Neural cell (in vitro differentiated cells): ENCODE measurements around the gene UQCRQ. TPM values are rescaled to one million over a fixed set of nuclear protein-coding genes. Genes with fewer than 3 reads are reported as not detected.

Experiments used
- H2AFZ ChIP-seq: fragments of 200-600, 300-800 bp; sonication (generic), shearing (Covaris generic); 2 replicates; pipeline ENCODE4 v1.6.0; 2014; ENCODE audit warnings: low read depth, mild to moderate bottlenecking, antibody characterized with exemption, low read length, moderate library complexity
- H3F3A ChIP-seq: fragments of 200-600 bp; shearing (Covaris generic); 2 replicates; pipeline ENCODE4 v1.6.1; 2016; ENCODE audit warnings: mild to moderate bottlenecking, moderate library complexity, mixed read lengths, antibody characterized with exemption, low read length; ENCODE audit not compliant: insufficient read depth, poor library complexity, severe bottlenecking
- H3K27ac ChIP-seq: fragments of 200-600, 300-800 bp; sonication (generic), shearing (Covaris generic); 2 replicates; pipeline ENCODE4 v1.5.1; 2014; ENCODE audit warnings: mild to moderate bottlenecking, low read length, moderate library complexity
- H3K27me3 ChIP-seq: fragments of 300-800, 200-600 bp; sonication (generic), shearing (Covaris generic); 2 replicates; pipeline ENCODE4 v1.6.0; 2014; ENCODE audit warnings: mild to moderate bottlenecking, low read depth, low read length, moderate library complexity; ENCODE audit not compliant: insufficient read depth
- H3K36me3 ChIP-seq: fragments of 300-800, 200-600 bp; sonication (generic), shearing (Covaris generic); 2 replicates; pipeline ENCODE4 v1.5.1; 2014; ENCODE audit warnings: mild to moderate bottlenecking, antibody characterized with exemption, low read length, moderate library complexity; ENCODE audit not compliant: insufficient read depth
- H3K4me2 ChIP-seq: fragments of 300-800, 200-600 bp; sonication (generic), shearing (Covaris generic); 2 replicates; pipeline ENCODE4 v1.6.0; 2014; ENCODE audit warnings: mild to moderate bottlenecking, low read length
- H3K4me3 ChIP-seq: fragments of 300-800, 200-600 bp; sonication (generic), shearing (Covaris generic); 2 replicates; pipeline ENCODE4 v1.5.1; 2014; ENCODE audit warnings: mild to moderate bottlenecking, low read length, moderate library complexity
- H3K79me2 ChIP-seq: fragments of 200-600 bp; shearing (Covaris generic); replicated peaks from 2 replicates; pipeline ENCODE4 v1.6.0; 2014; ENCODE audit warnings: mild to moderate bottlenecking, low read length, moderate library complexity; ENCODE audit not compliant: insufficient read depth
- H3K9ac ChIP-seq: fragments of 300-800, 200-600 bp; sonication (generic), shearing (Covaris generic); 2 replicates; pipeline ENCODE4 v1.6.1; 2016; ENCODE audit warnings: mild to moderate bottlenecking, low read length, mixed read lengths
- H3K9me2 ChIP-seq: fragments of 200-600 bp; shearing (Covaris generic); 2 replicates; pipeline ENCODE4 v1.6.1; 2016; ENCODE audit warnings: mild to moderate bottlenecking, low read length, mixed read lengths; ENCODE audit not compliant: insufficient read depth
- H3K9me3 ChIP-seq: fragments of 200-600, 300-800 bp; sonication (generic), shearing (Covaris generic); 2 replicates; pipeline ENCODE4 v1.6.1; 2016; ENCODE audit warnings: mild to moderate bottlenecking, mixed run types, low read length, moderate library complexity, mixed read lengths
- H4K20me1 ChIP-seq: fragments of 200-600 bp; shearing (Covaris generic); 2 replicates; pipeline ENCODE4 v1.6.1; 2016; ENCODE audit warnings: mild to moderate bottlenecking, mixed run types; ENCODE audit not compliant: insufficient read depth
- CTCF ChIP-seq: fragments of 450-650 bp; IDR thresholded peaks from 2 replicates; pipeline ENCODE4 v1.5.1; 2014; ENCODE audit warnings: antibody characterized with exemption, mild to moderate bottlenecking, moderate library complexity; ENCODE audit not compliant: poor library complexity, severe bottlenecking
- EP300 ChIP-seq: fragments of 450-650 bp; conservative IDR thresholded peaks from 2 replicates; pipeline ENCODE4 v1.6.1; 2014; ENCODE audit warnings: antibody characterized with exemption, mild to moderate bottlenecking, moderate library complexity; ENCODE audit not compliant: poor library complexity, severe bottlenecking
- EZH2 ChIP-seq: fragments of 200-600, 300-800 bp; shearing (Covaris generic), sonication (generic); IDR thresholded peaks from 2 replicates; pipeline ENCODE4 v1.6.1; 2014; ENCODE audit warnings: antibody characterized with exemption, low read length, borderline replicate concordance, mild to moderate bottlenecking; ENCODE audit not compliant: insufficient read depth, poor library complexity, severe bottlenecking
- MXI1 ChIP-seq: fragments of 450-650 bp; conservative IDR thresholded peaks from 2 replicates; pipeline ENCODE4 v1.6.1; 2014; ENCODE audit warnings: antibody characterized with exemption, mild to moderate bottlenecking; ENCODE audit not compliant: poor library complexity, severe bottlenecking
- POLR2AphosphoS5 ChIP-seq: IDR thresholded peaks from 2 replicates; pipeline ENCODE4 v1.6.1; 2012
- RAD21 ChIP-seq: fragments of 450-650 bp; conservative IDR thresholded peaks from 2 replicates; pipeline ENCODE4 v1.6.1; 2014; ENCODE audit warnings: antibody characterized with exemption, mild to moderate bottlenecking, moderate library complexity
- REST ChIP-seq: IDR thresholded peaks from 2 replicates; pipeline ENCODE4 v1.6.1; 2012; ENCODE audit warnings: borderline replicate concordance
- SMC3 ChIP-seq: fragments of 450-650 bp; conservative IDR thresholded peaks from 2 replicates; pipeline ENCODE4 v1.6.1; 2014; ENCODE audit warnings: antibody characterized with exemption, mild to moderate bottlenecking, moderate library complexity; ENCODE audit not compliant: poor library complexity
- TAF1 ChIP-seq: IDR thresholded peaks from 2 replicates; pipeline ENCODE4 v1.6.1; 2012; ENCODE audit warnings: low read depth
- polyA plus RNA-seq: library from polyadenylated mRNA; depleted of rRNA; stranded (reverse); fragments of >200 nt; gene quantifications from 2 replicates; pipeline ENCODE4 v1.2.3, GENCODE V29; 2014

Gene UQCRQ
- polyA plus RNA-seq, 1 donor from 2014 or later = 444 TPM

GRCh38 chr5:132889501-132889900 is 23.1 kb downstream of the UQCRQ start:
- Histone ChIP-seq H3K4me3 (no peak overlapping the region), H3K79me2 (peaks cover 11% of the 10 kb centered on the region), H3K27me3 (no peaks in the 10 kb centered on the region), H3K36me3 (peaks cover 11% of the 10 kb centered on the region), H3K9me2 (no peaks in the 10 kb centered on the region), H2AFZ (no peak overlapping the region), H3K4me2 (no peak overlapping the region), H3K9ac (no peak overlapping the region), H3K27ac (no peak overlapping the region), H3K9me3 (no peaks in the 10 kb centered on the region), H4K20me1 (no peaks in the 10 kb centered on the region), H3F3A (no peaks in the 10 kb centered on the region)
- TF ChIP-seq EZH2 = no peak
- no peak for TF ChIP-seq MXI1
- no peak for TF ChIP-seq CTCF
- TF ChIP-seq EP300 = no peak
- TF ChIP-seq POLR2AphosphoS5 = no peak
- no peak for TF ChIP-seq SMC3
- no peak for TF ChIP-seq TAF1
- no peak for TF ChIP-seq RAD21
- no peak for TF ChIP-seq REST

- Histone ChIP-seq H3K4me3 (no peak overlapping the region), H3K9ac (no peak overlapping the region), H3K79me2 (peaks cover 11% of the 10 kb centered on the region), H4K20me1 (no peaks in the 10 kb centered on the region), H3K9me2 (no peaks in the 10 kb centered on the region), H3F3A (no peaks in the 10 kb centered on the region), H3K27me3 (no peaks in the 10 kb centered on the region), H3K4me2 (no peak overlapping the region), H3K27ac (no peak overlapping the region), H3K9me3 (no peaks in the 10 kb centered on the region), H2AFZ (no peak overlapping the region), H3K36me3 (peaks cover 12% of the 10 kb centered on the region)
- TF ChIP-seq MXI1 (no peak), EZH2 (no peak), TAF1 (no peak), SMC3 (no peak), EP300 (no peak), CTCF (no peak), POLR2AphosphoS5 (no peak), RAD21 (no peak), REST (no peak)
Measured at GRCh38 chr5:132890817-132891216, 24.4 kb downstream of the UQCRQ start.
